Neural cell (in vitro differentiated cells): ENCODE results near the gene NUDT8. TPM values are rescaled to one million over a fixed set of nuclear protein-coding genes. Genes with fewer than 3 reads are reported as not detected.
"Not testable (repeated sequence)": the region's sequence is repeated elsewhere in the genome, so short reads cannot be mapped to it uniquely, and the experiment has no call there.

Source experiments
- H2AFZ ChIP-seq: fragments of 200-600, 300-800 bp; sonication (generic), shearing (Covaris generic); 2 replicates; pipeline ENCODE4 v1.6.0; 2014; ENCODE audit warnings: low read depth, mild to moderate bottlenecking, antibody characterized with exemption, low read length, moderate library complexity
- H3F3A ChIP-seq: fragments of 200-600 bp; shearing (Covaris generic); 2 replicates; pipeline ENCODE4 v1.6.1; 2016; ENCODE audit warnings: mild to moderate bottlenecking, moderate library complexity, mixed read lengths, antibody characterized with exemption, low read length; ENCODE audit not compliant: insufficient read depth, poor library complexity, severe bottlenecking
- H3K27ac ChIP-seq: fragments of 200-600, 300-800 bp; sonication (generic), shearing (Covaris generic); 2 replicates; pipeline ENCODE4 v1.5.1; 2014; ENCODE audit warnings: mild to moderate bottlenecking, low read length, moderate library complexity
- H3K27me3 ChIP-seq: fragments of 300-800, 200-600 bp; sonication (generic), shearing (Covaris generic); 2 replicates; pipeline ENCODE4 v1.6.0; 2014; ENCODE audit warnings: mild to moderate bottlenecking, low read depth, low read length, moderate library complexity; ENCODE audit not compliant: insufficient read depth
- H3K36me3 ChIP-seq: fragments of 300-800, 200-600 bp; sonication (generic), shearing (Covaris generic); 2 replicates; pipeline ENCODE4 v1.5.1; 2014; ENCODE audit warnings: mild to moderate bottlenecking, antibody characterized with exemption, low read length, moderate library complexity; ENCODE audit not compliant: insufficient read depth
- H3K4me2 ChIP-seq: fragments of 300-800, 200-600 bp; sonication (generic), shearing (Covaris generic); 2 replicates; pipeline ENCODE4 v1.6.0; 2014; ENCODE audit warnings: mild to moderate bottlenecking, low read length
- H3K4me3 ChIP-seq: fragments of 300-800, 200-600 bp; sonication (generic), shearing (Covaris generic); 2 replicates; pipeline ENCODE4 v1.5.1; 2014; ENCODE audit warnings: mild to moderate bottlenecking, low read length, moderate library complexity
- H3K79me2 ChIP-seq: fragments of 200-600 bp; shearing (Covaris generic); replicated peaks from 2 replicates; pipeline ENCODE4 v1.6.0; 2014; ENCODE audit warnings: mild to moderate bottlenecking, low read length, moderate library complexity; ENCODE audit not compliant: insufficient read depth
- H3K9ac ChIP-seq: fragments of 300-800, 200-600 bp; sonication (generic), shearing (Covaris generic); 2 replicates; pipeline ENCODE4 v1.6.1; 2016; ENCODE audit warnings: mild to moderate bottlenecking, low read length, mixed read lengths
- H3K9me2 ChIP-seq: fragments of 200-600 bp; shearing (Covaris generic); 2 replicates; pipeline ENCODE4 v1.6.1; 2016; ENCODE audit warnings: mild to moderate bottlenecking, low read length, mixed read lengths; ENCODE audit not compliant: insufficient read depth
- H3K9me3 ChIP-seq: fragments of 200-600, 300-800 bp; sonication (generic), shearing (Covaris generic); 2 replicates; pipeline ENCODE4 v1.6.1; 2016; ENCODE audit warnings: mild to moderate bottlenecking, mixed run types, low read length, moderate library complexity, mixed read lengths
- H4K20me1 ChIP-seq: fragments of 200-600 bp; shearing (Covaris generic); 2 replicates; pipeline ENCODE4 v1.6.1; 2016; ENCODE audit warnings: mild to moderate bottlenecking, mixed run types; ENCODE audit not compliant: insufficient read depth
- CTCF ChIP-seq: fragments of 450-650 bp; IDR thresholded peaks from 2 replicates; pipeline ENCODE4 v1.5.1; 2014; ENCODE audit warnings: antibody characterized with exemption, mild to moderate bottlenecking, moderate library complexity; ENCODE audit not compliant: poor library complexity, severe bottlenecking
- EP300 ChIP-seq: fragments of 450-650 bp; conservative IDR thresholded peaks from 2 replicates; pipeline ENCODE4 v1.6.1; 2014; ENCODE audit warnings: antibody characterized with exemption, mild to moderate bottlenecking, moderate library complexity; ENCODE audit not compliant: poor library complexity, severe bottlenecking
- EZH2 ChIP-seq: fragments of 200-600, 300-800 bp; shearing (Covaris generic), sonication (generic); IDR thresholded peaks from 2 replicates; pipeline ENCODE4 v1.6.1; 2014; ENCODE audit warnings: antibody characterized with exemption, low read length, borderline replicate concordance, mild to moderate bottlenecking; ENCODE audit not compliant: insufficient read depth, poor library complexity, severe bottlenecking
- MXI1 ChIP-seq: fragments of 450-650 bp; conservative IDR thresholded peaks from 2 replicates; pipeline ENCODE4 v1.6.1; 2014; ENCODE audit warnings: antibody characterized with exemption, mild to moderate bottlenecking; ENCODE audit not compliant: poor library complexity, severe bottlenecking
- POLR2AphosphoS5 ChIP-seq: IDR thresholded peaks from 2 replicates; pipeline ENCODE4 v1.6.1; 2012
- RAD21 ChIP-seq: fragments of 450-650 bp; conservative IDR thresholded peaks from 2 replicates; pipeline ENCODE4 v1.6.1; 2014; ENCODE audit warnings: antibody characterized with exemption, mild to moderate bottlenecking, moderate library complexity
- REST ChIP-seq: IDR thresholded peaks from 2 replicates; pipeline ENCODE4 v1.6.1; 2012; ENCODE audit warnings: borderline replicate concordance
- SMC3 ChIP-seq: fragments of 450-650 bp; conservative IDR thresholded peaks from 2 replicates; pipeline ENCODE4 v1.6.1; 2014; ENCODE audit warnings: antibody characterized with exemption, mild to moderate bottlenecking, moderate library complexity; ENCODE audit not compliant: poor library complexity
- TAF1 ChIP-seq: IDR thresholded peaks from 2 replicates; pipeline ENCODE4 v1.6.1; 2012; ENCODE audit warnings: low read depth
- polyA plus RNA-seq: library from polyadenylated mRNA; depleted of rRNA; stranded (reverse); fragments of >200 nt; gene quantifications from 2 replicates; pipeline ENCODE4 v1.2.3, GENCODE V29; 2014

The NUDT8 gene
- polyA plus RNA-seq, 1 donor from 2014 or later, result not detected

GRCh38 chr11:67626970-67627369, 2.8 kb downstream of the NUDT8 start:
- Histone ChIP-seq H3K36me3 (no peaks in the 10 kb centered on the region), H3K9me3 (no peaks in the 10 kb centered on the region), H3K27me3 (no peaks in the 10 kb centered on the region), H3K4me3 (no peak overlapping the region), H3K27ac (no peak overlapping the region), H4K20me1 (no peaks in the 10 kb centered on the region), H2AFZ (no peak overlapping the region), H3K9ac (no peak overlapping the region), H3K79me2 (no peaks in the 10 kb centered on the region), H3K4me2 (no peak overlapping the region), H3F3A (no peaks in the 10 kb centered on the region), H3K9me2 (no peaks in the 10 kb centered on the region)
- TF ChIP-seq EZH2 (no peak), TAF1 (no peak), EP300 (no peak), REST (no peak), POLR2AphosphoS5 (no peak), SMC3 (no peak), MXI1 (no peak), CTCF (no peak), RAD21 (no peak)

- H3K36me3 ChIP-seq, H3K27ac ChIP-seq, H3K9me2 ChIP-seq, H3K9ac ChIP-seq, H4K20me1 ChIP-seq, H3K9me3 ChIP-seq, H3K27me3 ChIP-seq, H3F3A ChIP-seq, H3K79me2 ChIP-seq, H3K4me3 ChIP-seq, H3K4me2 ChIP-seq, H2AFZ ChIP-seq: not testable (repeated sequence)
Measured at GRCh38 chr11:67626131-67626833, 3.5 kb downstream of the NUDT8 start.

GRCh38 chr11:67623795-67624194, 5.9 kb downstream of the NUDT8 start:
- not testable (repeated sequence) for H3K36me3 ChIP-seq, H3F3A ChIP-seq, H3K4me3 ChIP-seq, H3K79me2 ChIP-seq, H3K27me3 ChIP-seq, H3K9me3 ChIP-seq, H3K27ac ChIP-seq, H3K4me2 ChIP-seq, H4K20me1 ChIP-seq, H3K9me2 ChIP-seq, H2AFZ ChIP-seq, H3K9ac ChIP-seq

GRCh38 chr11:67622905-67623304, 6.8 kb downstream of the NUDT8 start:
- H3K4me3 ChIP-seq, H3K36me3 ChIP-seq, H3K9me2 ChIP-seq, H3K4me2 ChIP-seq, H3K9me3 ChIP-seq, H2AFZ ChIP-seq, H3K79me2 ChIP-seq, H3K27me3 ChIP-seq, H3K9ac ChIP-seq, H3K27ac ChIP-seq, H4K20me1 ChIP-seq, H3F3A ChIP-seq: not testable (repeated sequence)

- not testable (repeated sequence) for H3F3A ChIP-seq, H3K9me2 ChIP-seq, H2AFZ ChIP-seq, H4K20me1 ChIP-seq, H3K9ac ChIP-seq, H3K27ac ChIP-seq, H3K79me2 ChIP-seq, H3K9me3 ChIP-seq, H3K4me2 ChIP-seq, H3K27me3 ChIP-seq, H3K4me3 ChIP-seq, H3K36me3 ChIP-seq
Measured at GRCh38 chr11:67621928-67622327, 7.8 kb downstream of the NUDT8 start.
